Lower leg skin (tissue), 4 donors: Measurements from ENCODE around the gene SHCBP1. TPM values are rescaled to one million over a fixed set of nuclear protein-coding genes. Genes with fewer than 3 reads are reported as not detected.
"Not testable (repeated sequence)": the region's sequence is repeated elsewhere in the genome, so short reads cannot be mapped to it uniquely, and the experiment has no call there.

Experiments
- DNase-seq, 2 donors: peaks; one replicate each; pipeline ENCODE4 v3.0.0-alpha.2; 2019; ENCODE audit warnings: low spot score in 2 of 2
- H3K4me3 ChIP-seq: fragments of 200-600 bp; sonication (generic); 2 replicates; pipeline ENCODE4 v1.5.1; 2017; ENCODE audit warnings: mild to moderate bottlenecking, low read depth; ENCODE audit not compliant: poor library complexity, severe bottlenecking
- CTCF ChIP-seq, 3 donors: fragments of 450-650 bp; IDR thresholded peaks; one replicate each; pipeline ENCODE4 v1.5.1; 2016; ENCODE audit warnings: antibody characterized with exemption in 3 of 3, mild to moderate bottlenecking in 3 of 3, moderate library complexity in 2 of 3
- POLR2A ChIP-seq, 2 donors: fragments of 450-650 bp; IDR thresholded peaks; one replicate each; pipeline ENCODE4 v1.6.1; 2016 to 2017; ENCODE audit warnings: antibody characterized with exemption in 2 of 2, mild to moderate bottlenecking in 1 of 2, moderate library complexity in 1 of 2
- WGBS, 2 donors: methylation state at CpG; one replicate each; pipeline ENCODE4 v1.1.5; 2018; 5-methylcytosine and 5-hydroxymethylcytosine counted together
- intact Hi-C: fragments of 100-400 bp; cut with DNase I; formaldehyde crosslinking; loops from one replicate; pipeline ENCODE4 v1.15.0; 2023; ENCODE audit warnings: low total_unique reads
- total RNA-seq, 4 donors: library from RNA; depleted of rRNA; stranded (reverse); fragments of >200 nt; gene quantifications; one replicate each; pipeline ENCODE4 v1.1.0, GENCODE V29; 2016

The SHCBP1 gene
- total RNA-seq, 4 donors from 2014 or later, result 0.76 to 1.4 (median 1.3) TPM

- TF ChIP-seq CTCF (IDR thresholded peaks at IDR 0.05) (no peak), POLR2A (IDR thresholded peaks at IDR 0.05) (no peak)
- intact Hi-C loops, result no loop called here
- no peak overlapping the region for H3K4me3 ChIP-seq
- no peak for DNase-seq
- WGBS, 2 donors, result 36 to 40% methylated on average over 10 of the region's 10 CpGs
Observed at GRCh38 chr16:46629331-46630219, 8.4 kb upstream of the SHCBP1 start.

GRCh38 chr16:46627746-46628145 is 6.6 kb upstream of the SHCBP1 start:
- intact Hi-C loops, result no loop called here
- no peak overlapping the region for H3K4me3 ChIP-seq
- no peak for DNase-seq
- 90 to 91% methylated on average over 5 of the region's 5 CpGs for WGBS, 2 donors
- TF ChIP-seq POLR2A (IDR thresholded peaks at IDR 0.05) (no peak), CTCF (IDR thresholded peaks at IDR 0.05) (no peak)

GRCh38 chr16:46626681-46627080 is 5.5 kb upstream of the SHCBP1 start:
- H3K4me3 ChIP-seq, intact Hi-C loops, DNase-seq: not testable (repeated sequence)
- WGBS, 2 donors, result 94 to 97% methylated on average over 17 to 22 of the region's 22 CpGs

- intact Hi-C loops, DNase-seq: not testable (repeated sequence)
- WGBS, 2 donors, result 92 to 95% methylated on average over 4 to 5 of the region's 6 CpGs
Observed at GRCh38 chr16:46624862-46625261, 3.7 kb upstream of the SHCBP1 start.

GRCh38 chr16:46623707-46624106 is 2.5 kb upstream of the SHCBP1 start:
- intact Hi-C loops, DNase-seq, H3K4me3 ChIP-seq: not testable (repeated sequence)
- WGBS, 2 donors, result 50 to 62% methylated on average over 4 to 5 of the region's 6 CpGs

More at GRCh38 chr16:46624862-46625261, 3.7 kb upstream of the SHCBP1 start:
- not testable (repeated sequence) for H3K4me3 ChIP-seq

- DNase-seq, H3K4me3 ChIP-seq, intact Hi-C loops: not testable (repeated sequence)
- WGBS, 2 donors, result 0% methylated on average over 1 of the region's 8 CpGs; no CpG with 5 or more reads in 1 of the 2 donors
Observed at GRCh38 chr16:46623246-46623645, 2.1 kb upstream of the SHCBP1 start.

GRCh38 chr16:46621934-46622676 is 926 bp upstream of the SHCBP1 start:
- no peak overlapping the region for H3K4me3 ChIP-seq
- 88 to 93% methylated on average over 7 of the region's 7 CpGs for WGBS, 2 donors
- TF ChIP-seq POLR2A (IDR thresholded peaks at IDR 0.05), result no peak
- no peak for TF ChIP-seq CTCF (IDR thresholded peaks at IDR 0.05)
- intact Hi-C loops, result no loop called here
- no peak for DNase-seq
